Stimulated activated CD4-positive, alpha-beta T cell treated with anti-CD3 and anti-CD28 coated beads, Interleukin-4, amount 100 ng/mL, for 48 hours (primary cell): ENCODE data around the gene CDC42SE2.
"Not testable (repeated sequence)": the region's sequence is repeated elsewhere in the genome, so short reads cannot be mapped to it uniquely, and the experiment has no call there.

Source experiments
- DNase-seq, 2 donors: peaks; one replicate each; pipeline ENCODE4 v3.0.0-alpha.2; 2020; ENCODE audit warnings: low read depth in 2 of 2

Gene CDC42SE2

GRCh38 chr5:131277875-131278740 lies 14.3 kb downstream of the CDC42SE2 start:
- DNase-seq: no peak

GRCh38 chr5:131278741-131279124 lies 14.9 kb downstream of the CDC42SE2 start:
- not testable (repeated sequence) for DNase-seq

- no peak for DNase-seq
Observed at GRCh38 chr5:131279204-131279603, 15.4 kb downstream of the CDC42SE2 start.

DNA sequence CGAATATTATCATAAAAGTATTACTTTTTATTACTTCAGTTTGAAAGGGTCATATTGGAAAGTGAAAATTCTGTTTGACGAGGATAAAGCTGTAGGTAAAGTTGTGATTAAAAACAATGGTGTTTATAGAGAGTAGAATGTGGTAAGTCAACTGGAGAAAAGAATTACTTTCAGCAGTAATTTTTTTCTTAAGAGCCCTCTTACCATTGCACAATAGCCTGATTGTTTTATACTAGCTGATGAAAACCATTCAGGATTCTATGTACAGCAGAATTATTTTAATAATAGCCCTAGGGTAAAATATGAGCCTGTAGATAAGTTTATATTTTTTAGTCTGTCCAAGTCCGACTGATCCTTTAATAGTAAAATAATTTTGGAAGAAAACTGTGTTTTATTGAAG lies 16.6 kb downstream of the CDC42SE2 start:
- no peak for DNase-seq

GRCh38 chr5:131281133-131281867 lies 17.4 kb downstream of the CDC42SE2 start:
- no peak for DNase-seq

DNA sequence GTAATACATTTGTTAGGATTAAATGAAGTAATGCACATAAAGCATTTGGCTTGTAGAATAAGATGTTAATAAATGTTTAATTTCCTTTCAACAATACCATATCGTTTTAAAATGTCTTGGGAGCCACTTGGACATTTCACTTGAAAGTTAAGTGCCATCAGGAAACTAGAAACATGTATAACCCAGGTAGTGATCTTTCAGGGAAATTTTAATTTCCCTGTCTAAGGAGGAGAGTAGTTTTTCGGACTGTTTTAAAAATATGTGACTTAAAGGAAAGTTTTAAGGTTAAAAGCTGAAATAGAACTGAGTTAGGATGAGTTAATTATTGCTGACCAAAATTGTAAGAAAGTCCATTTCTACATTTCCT lies 18.0 kb downstream of the CDC42SE2 start:
- DNase-seq: no peak

DNA sequence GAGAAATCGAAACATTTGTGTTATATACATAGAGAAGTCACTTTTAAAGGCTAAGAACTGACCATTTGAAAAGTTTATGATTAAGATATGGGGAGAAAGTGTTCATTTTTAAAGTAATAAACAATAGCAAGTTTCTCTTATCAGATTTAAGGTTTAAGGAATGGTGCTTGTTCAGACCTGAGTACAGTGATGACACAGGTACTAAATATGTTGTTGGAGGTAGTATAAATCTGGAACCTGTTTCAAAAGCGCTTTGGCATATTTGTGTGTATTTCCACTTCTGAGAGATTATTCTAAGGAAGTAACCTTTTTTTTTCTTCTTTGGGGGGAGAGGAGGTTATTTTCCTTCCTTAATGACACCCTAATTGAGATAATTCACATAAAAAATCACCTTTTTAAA lies 18.4 kb downstream of the CDC42SE2 start:
- no peak for DNase-seq

DNA sequence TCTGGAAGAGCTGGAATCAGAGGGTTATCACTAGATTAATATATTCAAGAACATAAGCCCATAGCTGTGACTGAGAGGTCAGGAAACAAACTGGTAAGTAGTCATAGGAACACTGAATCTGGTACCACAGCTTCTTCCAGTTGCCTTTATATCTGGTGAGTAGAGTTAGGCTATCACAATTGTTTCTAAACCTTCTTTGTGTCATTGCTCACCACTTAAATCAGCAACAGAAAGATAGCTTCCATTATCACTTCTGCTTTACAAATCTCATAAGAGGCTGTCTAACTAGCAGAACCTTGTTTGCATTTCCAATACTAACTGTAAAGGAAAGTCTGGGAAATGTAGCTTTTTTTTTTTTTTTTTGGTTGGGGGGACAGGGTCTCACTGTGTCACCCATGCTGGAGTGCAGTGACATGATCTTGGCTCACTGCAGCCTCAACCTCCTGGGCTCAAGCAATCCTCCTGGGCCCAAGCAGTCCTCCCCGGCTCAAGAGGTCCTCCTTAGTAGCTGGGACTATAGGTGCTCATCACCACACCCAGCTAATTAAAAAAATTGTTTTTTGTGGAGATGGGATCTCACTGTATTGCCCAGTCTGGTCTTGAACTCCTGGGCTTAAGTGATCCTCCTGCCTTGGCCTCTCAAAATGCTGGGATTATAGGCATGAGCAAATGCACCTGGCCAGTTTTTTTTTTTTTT lies 22.0 kb downstream of the CDC42SE2 start:
- no peak for DNase-seq

DNA sequence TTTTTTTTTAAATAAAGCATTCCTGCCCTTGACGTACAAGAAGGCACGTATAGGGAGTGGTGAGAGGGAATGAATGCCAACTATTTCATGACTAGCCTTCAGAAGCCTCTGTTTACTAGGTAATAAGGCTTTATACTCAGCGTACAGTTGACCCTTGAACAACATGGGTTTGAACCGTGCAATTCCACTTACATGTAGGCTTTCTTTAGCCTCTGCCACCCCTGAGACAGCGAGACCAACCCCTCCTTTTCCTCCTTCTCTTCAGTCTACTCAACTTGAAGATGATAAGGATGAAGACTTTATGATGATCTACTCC lies 22.5 kb downstream of the CDC42SE2 start:
- DNase-seq: no peak

- DNase-seq: no peak
Observed at GRCh38 chr5:131288328-131288727, 24.5 kb downstream of the CDC42SE2 start.

GRCh38 chr5:131289738-131290137 lies 25.9 kb downstream of the CDC42SE2 start:
- no peak for DNase-seq

DNA sequence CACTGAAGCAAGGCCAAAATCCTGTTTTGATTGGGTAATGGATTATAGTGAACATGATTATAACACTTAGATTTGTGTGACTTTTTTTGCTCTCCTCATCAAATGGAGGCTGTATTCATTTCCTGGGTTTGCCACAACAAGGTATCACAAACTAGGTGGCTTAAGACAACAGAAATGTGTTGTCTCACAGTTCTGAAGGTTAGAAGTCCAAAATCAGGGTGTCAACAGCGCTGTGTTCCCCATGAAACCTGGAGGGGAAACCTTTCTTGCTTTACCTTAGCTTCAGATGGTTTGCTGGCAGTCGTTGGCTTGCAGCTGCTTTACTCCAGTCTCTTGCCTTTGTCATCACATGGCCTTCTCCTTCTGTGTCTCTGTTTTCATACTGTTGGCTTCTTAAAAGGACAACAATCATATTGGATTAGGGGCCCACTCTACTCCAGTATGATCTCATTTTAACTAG lies 32.4 kb downstream of the CDC42SE2 start:
- DNase-seq: no peak

DNA sequence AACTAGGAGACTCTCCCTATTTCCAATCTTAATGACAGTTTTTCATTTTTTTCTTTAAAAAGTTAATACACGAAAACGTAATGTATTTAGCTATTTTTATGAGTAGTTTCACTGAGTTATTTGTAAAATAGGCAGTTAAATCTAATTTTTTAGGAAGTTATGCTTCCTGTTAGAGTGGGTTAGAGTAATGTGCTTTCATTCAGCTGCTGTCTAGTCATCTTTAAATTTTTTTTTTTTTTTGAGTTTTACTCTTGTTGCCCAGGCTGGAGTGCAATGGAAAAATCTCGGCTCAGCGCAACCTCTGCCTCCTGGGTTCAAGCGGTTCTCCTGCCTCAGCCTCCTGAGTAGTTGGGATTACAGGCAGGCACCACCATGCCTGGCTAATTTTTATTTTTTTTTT lies 34.0 kb downstream of the CDC42SE2 start:
- no peak for DNase-seq

DNA sequence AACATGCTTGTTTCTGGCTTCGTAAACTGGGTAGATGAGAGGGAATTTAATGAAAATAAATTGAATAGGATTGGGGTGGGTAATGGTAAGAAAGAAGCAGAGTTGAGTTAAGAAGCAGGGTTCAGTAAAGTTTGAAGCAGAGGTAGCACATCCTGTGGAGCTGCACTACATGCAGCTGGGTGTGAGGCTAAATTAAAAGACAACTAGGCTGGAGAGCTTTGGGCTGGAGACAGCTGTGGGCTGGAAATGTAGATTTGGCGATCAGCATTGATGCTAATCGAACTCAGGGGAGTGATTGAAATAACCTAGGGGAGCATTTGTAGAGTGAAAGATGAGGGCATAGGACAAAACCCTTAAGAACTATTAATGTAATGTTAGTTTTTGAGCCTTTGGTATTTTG lies 35.6 kb downstream of the CDC42SE2 start:
- DNase-seq: no peak

- no peak for DNase-seq
Observed at GRCh38 chr5:131302506-131302905, 38.7 kb downstream of the CDC42SE2 start.

GRCh38 chr5:131303537-131303936 lies 39.7 kb downstream of the CDC42SE2 start:
- no peak for DNase-seq

DNA sequence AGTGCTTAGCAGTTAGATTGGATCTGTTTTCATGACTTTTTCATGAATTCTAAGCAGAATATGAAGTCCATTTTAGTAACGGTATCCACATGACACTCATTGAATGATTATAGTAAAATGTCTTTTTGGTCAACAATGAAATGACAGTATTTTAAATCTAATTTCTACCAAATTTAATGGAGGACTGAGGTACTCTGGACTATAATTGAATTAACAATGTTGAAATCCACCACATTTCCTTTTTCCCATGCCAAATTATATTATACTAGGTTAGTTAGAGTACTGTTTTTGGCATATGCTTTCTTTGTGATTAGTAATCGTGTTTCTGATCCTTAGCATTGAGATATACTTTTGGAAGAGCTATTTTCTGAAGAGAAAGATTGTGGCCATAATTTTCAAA lies 40.6 kb downstream of the CDC42SE2 start:
- DNase-seq: no peak

DNA sequence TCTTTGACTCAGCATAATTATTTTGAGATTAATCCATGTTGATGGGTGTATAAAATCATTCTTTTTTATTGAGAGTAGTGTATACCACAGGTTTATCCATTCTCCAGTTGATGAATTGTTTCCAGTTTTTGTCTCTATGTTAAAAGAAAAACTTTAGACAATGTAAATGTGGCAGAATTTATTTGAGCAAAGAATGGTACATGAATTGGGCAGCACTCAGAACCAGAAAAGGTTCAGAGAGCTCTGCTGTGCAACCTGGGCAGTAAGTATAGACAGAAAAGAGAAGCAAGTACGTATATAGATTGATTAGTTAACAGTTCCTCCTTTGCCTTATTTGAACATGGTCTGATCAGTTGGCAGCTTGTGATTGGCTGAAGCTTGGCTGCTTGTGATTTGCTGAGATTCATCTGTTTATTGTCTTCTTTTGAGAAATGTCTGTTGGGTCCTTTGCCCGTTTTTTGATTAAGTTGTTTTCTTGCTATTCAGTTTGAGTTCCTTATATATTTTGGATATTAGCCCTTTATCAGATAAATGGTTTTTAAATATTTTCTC lies 41.4 kb downstream of the CDC42SE2 start:
- no peak for DNase-seq

DNA sequence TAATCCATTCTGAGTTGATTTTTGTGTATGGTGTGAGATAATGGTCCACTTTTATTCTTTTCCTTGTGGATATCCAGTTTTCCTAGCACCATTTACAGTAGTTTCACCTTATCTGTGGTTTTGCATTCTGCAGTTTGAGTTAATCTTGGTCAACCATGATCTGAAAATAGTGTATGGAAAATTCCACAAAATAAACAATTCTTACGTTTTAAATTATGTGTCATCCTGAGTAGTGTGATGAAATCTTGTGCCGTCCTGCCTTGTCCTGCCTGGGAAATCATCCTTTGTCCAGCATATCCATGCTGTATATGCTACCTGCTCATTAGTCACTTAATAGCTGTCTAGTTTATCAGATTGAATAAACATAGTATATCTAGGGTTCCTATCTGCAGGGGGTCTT lies 42.1 kb downstream of the CDC42SE2 start:
- no peak for DNase-seq

DNA sequence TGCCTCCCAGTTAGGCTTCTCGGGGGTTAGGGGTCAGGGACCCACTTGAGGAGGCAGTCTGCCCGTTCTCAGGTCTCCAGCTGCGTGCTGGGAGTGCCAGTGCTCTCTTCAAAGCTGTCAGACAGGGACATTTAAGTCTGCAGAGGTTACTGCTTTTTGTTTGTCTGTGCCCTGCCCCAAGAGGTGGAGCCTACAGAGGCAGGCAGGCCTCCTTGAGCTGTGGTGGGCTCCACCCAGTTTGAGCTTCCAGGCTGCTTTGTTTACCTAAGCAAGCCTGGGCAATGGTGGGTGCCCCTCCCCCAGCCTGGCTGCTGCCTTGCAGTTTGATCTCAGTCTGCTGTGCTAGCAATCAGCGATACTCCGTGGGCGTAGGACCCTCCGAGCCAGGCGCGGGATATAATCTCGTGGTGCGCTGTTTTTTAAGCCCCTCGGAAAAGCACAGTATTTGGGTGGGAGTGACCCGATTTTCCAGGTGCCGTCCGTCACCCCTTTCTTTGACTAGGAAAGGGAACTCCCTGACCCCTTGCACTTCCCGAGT lies 48.5 kb downstream of the CDC42SE2 start:
- DNase-seq: not testable (repeated sequence)

DNA sequence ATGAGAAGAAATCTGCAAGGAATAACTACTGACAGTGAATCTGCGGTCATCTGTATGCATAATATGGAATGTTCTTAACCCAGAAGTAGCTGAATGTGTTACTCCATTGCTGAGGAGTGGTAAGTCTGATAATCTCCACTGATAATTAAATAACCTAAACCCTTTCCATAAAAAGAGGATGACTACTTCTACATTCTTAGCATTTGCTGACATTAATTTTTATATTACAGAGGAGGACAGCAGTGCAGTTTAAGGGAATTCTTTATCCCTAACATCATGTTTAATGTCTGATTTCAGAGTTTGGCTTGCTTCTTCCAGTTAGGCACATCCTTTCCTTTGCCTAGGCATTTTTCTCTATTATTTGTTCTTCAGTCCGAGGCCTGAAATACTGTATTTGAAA lies 52.2 kb downstream of the CDC42SE2 start:
- no peak for DNase-seq

- no peak for DNase-seq
Observed at GRCh38 chr5:131316822-131317221, 53.0 kb downstream of the CDC42SE2 start.
